Measurements from ENCODE around the gene EPM2AIP1. TPM values are rescaled to one million over a fixed set of nuclear protein-coding genes. Genes with fewer than 3 reads are reported as not detected.

EPM2AIP1 gene
- total and polyA plus RNA-seq, 9 of the 15 experiments (the other 6 are each of a cell fraction or from before 2014, with no cell fraction given): 6.7 to 44.8 (median 25.2) TPM

DNA sequence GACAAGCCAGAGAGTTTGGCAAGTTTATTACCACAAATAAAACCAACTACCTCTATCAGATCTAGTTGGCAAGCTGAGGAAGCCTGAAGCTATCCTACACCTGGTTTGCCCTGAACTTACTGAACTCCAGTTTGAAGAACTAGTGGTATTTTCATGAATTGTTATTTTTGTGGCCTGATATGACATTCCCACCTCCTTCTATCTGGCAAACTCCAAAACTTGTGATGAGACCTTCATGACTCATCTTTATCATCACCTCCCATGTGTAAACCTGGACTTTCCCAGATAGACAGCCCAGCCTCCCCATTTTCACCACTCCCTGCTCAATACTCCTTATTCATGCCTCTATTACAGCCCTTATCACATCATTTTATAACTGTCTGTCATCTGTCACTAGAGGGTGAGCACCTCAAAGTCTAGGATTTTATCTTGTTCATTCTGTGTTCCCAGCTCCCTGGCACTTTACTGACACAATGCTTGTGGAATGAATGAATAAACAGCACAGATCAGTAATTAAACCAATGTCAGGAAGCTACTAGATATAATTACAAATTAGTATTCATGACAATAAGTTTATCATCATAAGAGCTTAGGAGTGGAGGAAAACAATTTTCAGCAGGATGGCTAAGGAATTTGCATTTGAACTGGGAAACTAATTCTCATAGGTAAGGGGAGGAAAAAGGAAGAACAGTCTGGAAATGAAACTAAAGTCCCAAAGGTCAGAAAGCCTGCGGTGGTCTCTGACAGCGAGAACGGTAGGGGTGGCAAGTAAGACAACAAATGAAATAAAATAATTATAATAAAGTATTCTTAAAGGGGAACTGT lies 34.9 kb downstream of the EPM2AIP1 start (continued):
- TF ChIP-seq ZNF695 (CRISPR knock-in tag; IDR thresholded peaks at IDR 0.05): no peak
- peak; percentile 78; the same call in 1 of the 2 replicates for TF ChIP-seq MBD1 (CRISPR knock-in tag; IDR thresholded peaks at IDR 0.05)
- no peak for TF ChIP-seq ZNF561 (CRISPR knock-in tag; conservative IDR thresholded peaks at IDR 0.05)
- TF ChIP-seq SMARCB1 (IDR thresholded peaks at IDR 0.05; ENCODE audit: insufficient read length, low read depth): peak; percentile 97
- no peak for TF ChIP-seq HMG20A (CRISPR knock-in tag; conservative IDR thresholded peaks at IDR 0.05)
- TF ChIP-seq ZNF253 (CRISPR knock-in tag; conservative IDR thresholded peaks at IDR 0.05): no peak
- TF ChIP-seq HLTF (IDR thresholded peaks at IDR 0.05): peak; percentile 48; the same call in 1 of the 2 replicates
- no peak for TF ChIP-seq PTRF (tag; IDR thresholded peaks at IDR 0.05)
- TF ChIP-seq ZNF324 (CRISPR knock-in tag; IDR thresholded peaks at IDR 0.05): no peak
- TF ChIP-seq PHTF2 (CRISPR knock-in tag; IDR thresholded peaks at IDR 0.05): no peak
- TF ChIP-seq XRCC5 (IDR thresholded peaks at IDR 0.05; ENCODE audit: low read depth, low read length): no peak
- TF ChIP-seq, protein P1, sequence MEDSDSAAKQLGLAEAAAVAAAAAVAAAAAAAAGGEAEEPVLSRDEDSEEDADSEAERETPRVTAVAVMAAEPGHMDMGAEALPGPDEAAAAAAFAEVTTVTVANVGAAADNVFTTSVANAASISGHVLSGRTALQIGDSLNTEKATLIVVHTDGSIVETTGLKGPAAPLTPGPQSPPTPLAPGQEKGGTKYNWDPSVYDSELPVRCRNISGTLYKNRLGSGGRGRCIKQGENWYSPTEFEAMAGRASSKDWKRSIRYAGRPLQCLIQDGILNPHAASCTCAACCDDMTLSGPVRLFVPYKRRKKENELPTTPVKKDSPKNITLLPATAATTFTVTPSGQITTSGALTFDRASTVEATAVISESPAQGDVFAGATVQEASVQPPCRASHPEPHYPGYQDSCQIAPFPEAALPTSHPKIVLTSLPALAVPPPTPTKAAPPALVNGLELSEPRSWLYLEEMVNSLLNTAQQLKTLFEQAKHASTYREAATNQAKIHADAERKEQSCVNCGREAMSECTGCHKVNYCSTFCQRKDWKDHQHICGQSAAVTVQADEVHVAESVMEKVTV (CRISPR knock-in tag; IDR thresholded peaks at IDR 0.05): no peak
- no peak for TF ChIP-seq NR2C2 (CRISPR knock-in tag; IDR thresholded peaks at IDR 0.05)
- TF ChIP-seq NR2C2 (tag; IDR thresholded peaks at IDR 0.05): peak; percentile 68
- peak; percentile 80 to 98; a peak in 3 of 4 replicates for TF ChIP-seq RCOR1 (IDR thresholded peaks at IDR 0.05; ENCODE audit: borderline replicate concordance in 1 of 2, low read depth in 2 of 2, low read length in 2 of 2)
- TF ChIP-seq CTCF (IDR thresholded peaks at IDR 0.05 in 2 of 3, conservative IDR thresholded peaks at IDR 0.05 in 1 of 3; ENCODE audit: insufficient read depth in 2 of 3, low read depth in 1 of 3, low read length in 3 of 3): peak in 1 of 3 experiments; percentile 29; a peak in 2 of 6 replicates
- TF ChIP-seq ZNF778 (CRISPR knock-in tag; IDR thresholded peaks at IDR 0.05): no peak
- TF ChIP-seq, protein P2, sequence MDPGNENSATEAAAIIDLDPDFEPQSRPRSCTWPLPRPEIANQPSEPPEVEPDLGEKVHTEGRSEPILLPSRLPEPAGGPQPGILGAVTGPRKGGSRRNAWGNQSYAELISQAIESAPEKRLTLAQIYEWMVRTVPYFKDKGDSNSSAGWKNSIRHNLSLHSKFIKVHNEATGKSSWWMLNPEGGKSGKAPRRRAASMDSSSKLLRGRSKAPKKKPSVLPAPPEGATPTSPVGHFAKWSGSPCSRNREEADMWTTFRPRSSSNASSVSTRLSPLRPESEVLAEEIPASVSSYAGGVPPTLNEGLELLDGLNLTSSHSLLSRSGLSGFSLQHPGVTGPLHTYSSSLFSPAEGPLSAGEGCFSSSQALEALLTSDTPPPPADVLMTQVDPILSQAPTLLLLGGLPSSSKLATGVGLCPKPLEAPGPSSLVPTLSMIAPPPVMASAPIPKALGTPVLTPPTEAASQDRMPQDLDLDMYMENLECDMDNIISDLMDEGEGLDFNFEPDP (CRISPR knock-in tag; IDR thresholded peaks at IDR 0.05): no peak
- TF ChIP-seq MAFG (tag; conservative IDR thresholded peaks at IDR 0.05): peak; percentile 90
- TF ChIP-seq MCM2 (IDR thresholded peaks at IDR 0.05; ENCODE audit: low read depth): no peak
